GM12801 (cell line): ENCODE results near the gene ZRANB1.

Experiments
- CTCF ChIP-seq: IDR thresholded peaks from one replicate; pipeline ENCODE4 v1.5.1; 2011; ENCODE audit warnings: control low read depth; ENCODE audit not compliant: insufficient read length; ENCODE audit errors: extremely low read depth

ZRANB1 gene

DNA sequence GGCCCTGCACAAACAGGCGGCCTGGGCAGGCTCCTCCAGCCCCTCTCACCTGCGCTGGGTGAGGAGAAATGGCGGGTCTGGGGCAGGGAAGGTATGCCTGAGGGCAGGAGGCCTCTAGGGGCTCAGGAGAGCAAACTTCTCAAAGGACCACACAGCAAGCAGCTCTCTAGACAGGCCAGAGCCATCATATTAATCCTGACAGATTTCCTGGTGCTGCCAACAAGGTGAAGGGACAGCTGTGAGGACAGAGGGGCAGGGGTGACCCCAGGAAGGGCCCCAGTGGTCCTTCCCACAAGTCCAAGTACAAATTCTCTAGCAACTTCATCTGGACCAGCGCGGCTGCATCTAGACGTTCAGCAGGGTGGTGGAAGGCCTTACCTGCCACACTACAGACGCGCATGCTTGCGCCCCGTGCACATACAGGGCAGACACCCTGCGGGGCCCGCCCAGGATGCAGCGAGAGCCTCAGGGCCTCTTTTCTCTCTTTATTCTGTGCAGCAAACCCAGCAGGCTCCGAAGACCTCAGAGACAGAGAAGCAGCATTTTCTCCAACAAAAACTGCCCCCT is 62.1 kb downstream of the ZRANB1 start:
- TF ChIP-seq CTCF: no peak

GRCh38 chr10:125004571-125005311 is 62.8 kb downstream of the ZRANB1 start:
- TF ChIP-seq CTCF: no peak

DNA sequence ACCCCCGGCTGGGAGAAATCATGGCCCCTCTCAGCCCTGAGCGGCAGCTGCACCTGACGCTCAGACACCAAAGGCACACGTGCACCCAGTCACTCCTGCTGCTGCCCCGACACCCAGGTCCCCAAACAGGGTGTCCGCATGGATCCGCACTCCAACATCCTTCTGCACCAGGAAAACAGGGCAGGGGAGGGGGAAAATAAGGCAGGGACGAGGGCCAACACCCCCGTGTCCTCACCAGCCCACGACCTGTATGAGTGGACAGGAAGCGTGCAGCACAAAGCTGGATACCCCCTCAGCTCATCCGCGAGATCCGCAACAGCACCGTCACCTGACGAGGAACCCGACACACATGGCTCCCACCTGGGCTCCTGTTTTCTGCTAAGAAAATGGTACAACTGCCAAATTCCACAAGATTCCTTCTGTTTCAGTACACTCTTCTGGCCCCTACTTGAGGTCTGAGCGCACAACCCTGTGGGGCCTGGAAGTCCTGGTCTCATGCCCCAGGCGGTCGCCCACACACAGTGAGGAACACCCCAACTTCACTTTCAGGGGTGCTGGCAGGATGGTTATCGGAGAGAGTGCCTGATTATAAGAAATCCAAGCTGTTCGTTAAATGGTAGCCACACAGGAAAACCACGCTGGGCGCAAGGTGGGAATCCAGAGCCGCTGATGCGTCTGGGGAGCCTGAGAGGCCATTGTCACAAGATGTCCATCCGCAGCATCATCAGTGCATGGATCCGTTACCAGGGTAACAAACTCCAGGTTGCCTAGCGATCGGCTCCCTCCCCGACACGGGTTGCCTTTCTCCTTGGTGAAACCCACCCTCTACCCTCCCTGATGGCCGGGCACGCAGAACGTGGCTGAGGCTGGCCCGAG is 63.6 kb downstream of the ZRANB1 start:
- TF ChIP-seq CTCF: no peak

DNA sequence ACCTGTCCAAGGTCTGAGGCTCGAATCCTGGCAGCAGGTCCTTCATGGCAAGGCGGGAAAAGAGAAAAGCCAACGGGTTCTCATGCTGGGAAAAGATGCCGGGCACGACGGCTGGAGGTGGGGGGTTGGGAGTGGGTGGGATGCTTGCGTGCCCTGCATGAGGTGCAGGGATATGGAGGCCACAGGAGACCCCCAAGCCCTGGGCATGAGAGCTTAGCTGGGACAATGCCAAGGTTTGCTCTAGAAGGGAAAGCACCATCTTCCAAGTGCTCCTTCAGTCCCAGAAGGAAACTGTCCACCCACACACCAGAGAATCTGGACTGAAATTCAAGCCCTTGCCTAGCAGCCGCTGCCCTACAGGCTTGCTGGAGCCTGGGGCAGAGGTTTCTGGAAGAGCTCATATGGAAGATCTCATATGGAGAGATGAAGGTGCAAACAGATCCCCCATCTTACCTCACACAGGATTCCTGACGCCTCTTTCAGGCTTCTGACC is 64.3 kb downstream of the ZRANB1 start:
- no peak for TF ChIP-seq CTCF

DNA sequence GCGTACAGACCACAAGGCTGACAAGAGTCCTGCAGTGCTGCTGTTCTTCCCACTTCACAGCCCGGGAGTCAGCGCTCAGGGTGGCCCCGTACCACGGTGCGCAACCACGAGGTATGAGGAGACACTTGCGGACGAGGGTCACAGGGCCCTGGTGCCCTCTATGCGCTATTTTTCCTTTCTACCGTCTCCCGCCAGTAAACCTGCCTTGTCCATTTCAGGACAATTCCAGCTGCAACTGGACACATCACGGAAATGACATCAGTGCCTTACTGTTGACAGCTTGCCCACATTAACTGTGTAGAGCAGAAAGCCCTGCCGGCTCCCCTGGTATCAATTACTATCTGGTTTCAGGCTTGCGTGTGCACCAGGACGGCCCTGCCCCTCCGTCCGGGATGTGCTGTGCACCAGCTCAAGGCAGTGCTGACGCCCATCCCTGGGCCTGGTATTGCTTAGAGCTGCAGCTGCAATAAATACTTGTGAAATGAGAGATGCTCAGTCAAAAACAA is 65.1 kb downstream of the ZRANB1 start:
- TF ChIP-seq CTCF: no peak

- TF ChIP-seq CTCF: no peak
Measured at GRCh38 chr10:125007436-125007835, 65.5 kb downstream of the ZRANB1 start.
